Activated CD8-positive, alpha-beta memory T cell treated with anti-CD3 and anti-CD28 coated beads, Interleukin-2, amount 50 U/mL, for 1 hour (primary cell): ENCODE measurements around the gene HLA-DQA2.
"Not testable (repeated sequence)": the region's sequence is repeated elsewhere in the genome, so short reads cannot be mapped to it uniquely, and the experiment has no call there.

Source experiments
- DNase-seq: peaks from one replicate; pipeline ENCODE4 v3.0.0-alpha.2; 2020; ENCODE audit errors: extremely low read depth

The HLA-DQA2 gene

DNA sequence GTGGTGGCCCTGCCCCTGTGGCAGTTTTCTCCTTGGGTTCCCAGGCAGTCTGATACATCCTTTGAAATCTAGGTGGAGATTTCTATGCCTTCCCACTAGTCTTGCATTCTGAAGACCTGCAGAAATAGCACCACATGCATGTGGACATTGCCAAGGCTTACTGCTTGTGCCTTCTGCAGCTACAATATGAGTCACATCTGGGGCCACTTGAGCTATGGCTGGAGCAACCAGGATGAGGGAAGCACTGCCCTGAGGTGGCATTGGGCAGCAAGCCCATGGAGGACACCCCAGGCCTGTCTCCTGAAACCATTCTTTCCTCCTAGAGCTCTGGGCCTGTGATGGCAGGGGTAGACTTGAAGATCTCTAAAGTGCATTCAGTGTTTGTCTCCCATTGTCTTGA, 37.8 kb downstream of the HLA-DQA2 start:
- DNase-seq = no peak

DNA sequence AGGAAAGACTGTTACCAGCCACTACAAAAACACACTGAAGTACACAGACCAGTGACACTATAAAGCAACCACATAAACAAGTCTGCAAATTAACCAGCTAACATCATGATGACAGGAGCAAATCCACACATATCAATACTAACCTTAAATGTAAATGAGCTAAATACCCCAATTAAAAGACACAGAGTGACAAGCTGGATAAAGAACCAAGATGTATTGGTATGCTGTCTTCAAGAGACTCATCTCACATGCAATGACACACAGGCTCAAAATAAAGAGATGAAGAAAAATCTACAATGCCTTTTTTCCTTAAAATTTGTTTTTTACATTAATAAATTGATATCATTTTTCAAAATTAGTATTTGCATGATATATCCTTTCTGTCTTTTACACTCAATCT, 41.7 kb downstream of the HLA-DQA2 start:
- DNase-seq = not testable (repeated sequence)

- DNase-seq = no peak
Measured at GRCh38 chr6:32785781-32786533, 44.8 kb downstream of the HLA-DQA2 start.

GRCh38 chr6:32790306-32790705, 49.1 kb downstream of the HLA-DQA2 start:
- no peak for DNase-seq

- no peak for DNase-seq
Measured at GRCh38 chr6:32792901-32793435, 51.8 kb downstream of the HLA-DQA2 start.

DNA sequence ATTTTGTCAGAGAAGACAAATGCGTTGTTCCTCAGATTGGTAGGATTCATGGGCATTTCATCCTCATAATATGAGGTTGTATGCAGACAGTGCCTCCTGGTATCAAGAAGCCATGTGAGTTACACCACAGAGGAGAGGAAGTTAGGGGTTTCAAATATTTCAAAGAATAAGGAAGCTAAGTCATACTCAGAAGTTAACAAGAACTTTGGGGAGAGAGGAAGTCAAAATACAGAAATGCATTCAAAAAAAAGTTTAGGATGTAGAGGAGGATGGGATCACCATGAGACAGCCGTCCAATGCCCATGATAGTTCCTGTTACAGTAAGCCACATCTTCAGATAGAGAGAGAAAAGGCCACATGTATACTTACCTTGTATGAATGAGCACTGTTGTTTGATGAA, 53.3 kb downstream of the HLA-DQA2 start:
- no peak for DNase-seq
